PC-9 (cell line): ENCODE results near the gene KXD1. TPM values are rescaled to one million over a fixed set of nuclear protein-coding genes. Genes with fewer than 3 reads are reported as not detected.

ENCODE experiments used
- BruUV-seq: library from RNA; stranded (reverse); fragments of 400-500 nt; replicated peaks from 2 replicates; lab custom pipeline; 2021; lab: Mats Ljungman, UMichigan
- CTCF ChIA-PET: fragments of 300-600 bp; sonication (Branson Sonifier 250); formaldehyde crosslinking; loops from one replicate; lab custom pipeline; 2022; ENCODE audit warnings: antibody characterized with exemption; lab: Charles Lee
- POLR2A ChIA-PET: fragments of 300-600 bp; sonication (Branson Sonifier 250); formaldehyde crosslinking; loops from one replicate; lab custom pipeline; 2022; ENCODE audit warnings: antibody characterized with exemption; ENCODE audit not compliant: unreplicated experiment; lab: Charles Lee
- DNase-seq, 2 experiments: peaks; one replicate each; pipeline versions ENCODE4 v3.0.0 to v3.0.0-alpha.2; 2015 to 2022; ENCODE audit warnings: mixed read lengths in 1 of 2
- H2AFZ ChIP-seq: fragments of 200-600 bp; sonication (generic); 2 replicates; pipeline ENCODE4 v1.8.1; 2017; ENCODE audit warnings: antibody characterized with exemption
- H3F3A ChIP-seq: fragments of 200-600 bp; sonication (generic); 2 replicates; pipeline ENCODE4 v1.8.1; 2017; ENCODE audit warnings: antibody characterized with exemption, mild to moderate bottlenecking, low read depth; ENCODE audit not compliant: insufficient read depth
- H3K27ac ChIP-seq: fragments of 200-600 bp; sonication (generic); 2 replicates; pipeline ENCODE4 v1.6.1; 2016; ENCODE audit warnings: mixed run types
- H3K27me3 ChIP-seq: fragments of 200-600 bp; sonication (generic); 2 replicates; pipeline ENCODE4 v1.6.1; 2016; ENCODE audit warnings: low read depth, mixed run types; ENCODE audit not compliant: insufficient read depth
- H3K36me3 ChIP-seq: fragments of 200-600 bp; sonication (generic); 2 replicates; pipeline ENCODE4 v1.6.1; 2016; ENCODE audit warnings: low read depth, mixed run types
- H3K4me1 ChIP-seq: fragments of 200-600 bp; sonication (generic); replicated peaks from 2 replicates; pipeline ENCODE4 v1.6.1; 2016; ENCODE audit warnings: mixed run types; ENCODE audit not compliant: insufficient read depth
- H3K4me2 ChIP-seq: fragments of 200-600 bp; sonication (generic); 2 replicates; pipeline ENCODE4 v1.6.1; 2017; ENCODE audit warnings: mixed run types
- H3K4me3 ChIP-seq: fragments of 200-600 bp; sonication (generic); 2 replicates; pipeline ENCODE4 v1.6.1; 2016; ENCODE audit warnings: mixed run types
- H3K79me2 ChIP-seq: fragments of 200-600 bp; sonication (generic); 2 replicates; pipeline ENCODE4 v1.6.1; 2017; ENCODE audit warnings: low read depth, mixed run types
- H3K9me2 ChIP-seq: fragments of 200-600 bp; sonication (generic); 2 replicates; pipeline ENCODE4 v1.8.1; 2017; ENCODE audit warnings: mild to moderate bottlenecking; ENCODE audit not compliant: insufficient read depth
- H3K9me3 ChIP-seq: fragments of 200-600 bp; sonication (generic); 2 replicates; pipeline ENCODE4 v1.8.1; 2016; ENCODE audit warnings: low read depth; ENCODE audit not compliant: insufficient read depth
- H4K20me1 ChIP-seq: fragments of 200-600 bp; sonication (generic); 2 replicates; pipeline ENCODE4 v1.8.1; 2017; ENCODE audit not compliant: insufficient read depth
- CTCF ChIP-seq: fragments of 200-600 bp; sonication (generic); conservative IDR thresholded peaks from 2 replicates; pipeline ENCODE4 v1.6.1; 2017; ENCODE audit warnings: mixed run types, antibody characterized with exemption, mild to moderate bottlenecking, moderate library complexity
- EZH2 ChIP-seq: fragments of 200-600 bp; sonication (generic); IDR thresholded peaks from 2 replicates; pipeline ENCODE4 v1.8.0; 2017; ENCODE audit warnings: antibody characterized with exemption, low read depth
- intact Hi-C: fragments of 100-400 bp; cut with micrococcal nuclease; formaldehyde crosslinking; loops from one replicate; pipeline ENCODE4 v1.10.0; 2022; ENCODE audit not compliant: unreplicated experiment
- total RNA-seq: library from RNA; stranded (reverse); gene quantifications from 2 replicates; pipeline ENCODE4 v1.2.3, GENCODE V29; 2021

The KXD1 gene
- total RNA-seq, 1 experiment from 2014 or later, result 101 TPM

GRCh38 chr19:18601875-18602274 lies 44.2 kb downstream of the KXD1 start:
- DNase-seq, result peak in 1 of 2 experiments; percentile 50
- H4K20me1 ChIP-seq, result no peaks in the 10 kb centered on the region
- intact Hi-C loops, result loop anchor here (10.0 kb wide), 1 partner anchor 163 kb away; no protein-coding TSS in a partner anchor
- H3K79me2 ChIP-seq, result no peaks in the 10 kb centered on the region
- no peak overlapping the region for H3K4me2 ChIP-seq
- H3K9me3 ChIP-seq, result no peaks in the 10 kb centered on the region
- TF ChIP-seq CTCF (no peak), EZH2 (no peak)
- no peak overlapping the region for H3K4me3 ChIP-seq
- no peaks in the 10 kb centered on the region for H3K36me3 ChIP-seq
- H3F3A ChIP-seq, result peaks cover 35% of the 10 kb centered on the region; the same call in 1 of the 2 replicates
- CTCF ChIA-PET, result no interaction called here
- no TSS peak for BruUV-seq
- no peak overlapping the region for H2AFZ ChIP-seq
- no peaks in the 10 kb centered on the region for H3K4me1 ChIP-seq
- H3K27ac ChIP-seq, result no peak overlapping the region
- peaks cover 18% of the 10 kb centered on the region; the same call in 1 of the 2 replicates for H3K27me3 ChIP-seq
- no peaks in the 10 kb centered on the region for H3K9me2 ChIP-seq
- POLR2A ChIA-PET, result no interaction called here

GRCh38 chr19:18603255-18603957 lies 45.7 kb downstream of the KXD1 start:
- Histone ChIP-seq H3K27ac (no peak overlapping the region), H2AFZ (no peak overlapping the region), H4K20me1 (no peaks in the 10 kb centered on the region), H3K9me2 (no peaks in the 10 kb centered on the region), H3K36me3 (no peaks in the 10 kb centered on the region), H3K27me3 (peaks cover 31% of the 10 kb centered on the region), H3K79me2 (no peaks in the 10 kb centered on the region), H3K4me1 (peaks cover 8% of the 10 kb centered on the region), H3K4me3 (no peak overlapping the region), H3F3A (peaks cover 37% of the 10 kb centered on the region; the same call in 1 of the 2 replicates), H3K4me2 (no peak overlapping the region), H3K9me3 (no peaks in the 10 kb centered on the region)
- DNase-seq, result no peak
- intact Hi-C loops, result loop anchor here (10.0 kb wide), 1 partner anchor 161 kb away; no protein-coding TSS in a partner anchor
- no TSS peak for BruUV-seq
- TF ChIP-seq EZH2 (no peak), CTCF (no peak)
- CTCF ChIA-PET, result interaction anchor here (0.7 kb wide), 1 partner anchor 227 kb away, joined by 3 read pairs; no protein-coding TSS in a partner anchor
- POLR2A ChIA-PET, result interaction anchor here (0.6 kb wide), 1 partner anchor 50 kb away, joined by 5 read pairs; no protein-coding TSS in a partner anchor

- no peak overlapping the region for H2AFZ ChIP-seq
- intact Hi-C loops, result loop anchor here (10.0 kb wide), 1 partner anchor 161 kb away; no protein-coding TSS in a partner anchor
- ChIA-PET CTCF (interaction anchor here (0.6 to 0.7 kb wide), 2 partner anchors 177 to 226 kb away, joined by 3 to 10 read pairs; no protein-coding TSS in a partner anchor), POLR2A (interaction anchor here (0.6 kb wide), 1 partner anchor 51 kb away, joined by 5 read pairs; no protein-coding TSS in a partner anchor)
- H3F3A ChIP-seq, result peaks cover 45% of the 10 kb centered on the region; the same call in 1 of the 2 replicates
- peaks cover 39% of the 10 kb centered on the region for H3K27me3 ChIP-seq
- no peaks in the 10 kb centered on the region for H4K20me1 ChIP-seq
- H3K79me2 ChIP-seq, result no peaks in the 10 kb centered on the region
- no peak for TF ChIP-seq CTCF
- no peak for TF ChIP-seq EZH2
- H3K4me3 ChIP-seq, result no peak overlapping the region
- H3K4me2 ChIP-seq, result no peak overlapping the region
- BruUV-seq, result no TSS peak
- no peaks in the 10 kb centered on the region for H3K9me3 ChIP-seq
- no peak for DNase-seq
- no peak overlapping the region for H3K27ac ChIP-seq
- no peaks in the 10 kb centered on the region for H3K36me3 ChIP-seq
- no peaks in the 10 kb centered on the region for H3K9me2 ChIP-seq
- peaks cover 8% of the 10 kb centered on the region for H3K4me1 ChIP-seq
Observed at GRCh38 chr19:18603958-18604819, 46.5 kb downstream of the KXD1 start.
